ENCODE measurements around the gene MTMR4.

DNA sequence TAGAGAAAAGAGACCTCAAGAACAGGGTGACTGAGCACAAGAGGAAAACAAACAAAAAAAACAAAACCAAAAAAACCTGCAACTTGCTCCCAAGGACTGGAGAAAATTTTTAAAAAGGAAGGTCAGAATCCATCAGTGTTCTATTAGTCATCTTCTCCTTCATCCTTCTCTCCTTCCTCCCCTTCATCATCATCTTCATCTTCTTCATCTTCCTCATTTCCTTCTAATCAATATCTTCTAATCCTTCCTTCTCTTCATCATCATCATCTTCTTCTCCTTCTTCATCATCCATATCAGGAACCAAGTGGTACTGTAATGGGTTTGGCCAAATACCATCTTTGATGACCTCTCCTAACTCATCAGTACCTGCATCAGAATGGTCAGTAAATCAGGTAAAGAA lies 38.5 kb downstream of the MTMR4 start:
- TF ChIP-seq USF2 (IDR thresholded peaks at IDR 0.05), result no peak
- no peak for TF ChIP-seq CTCF (IDR thresholded peaks at IDR 0.05)
- TF ChIP-seq EP300 (IDR thresholded peaks at IDR 0.05), result no peak
- no peak for TF ChIP-seq POLR2A (IDR thresholded peaks at IDR 0.05; ENCODE audit: low read length)
- TF ChIP-seq ZSCAN20 (CRISPR knock-in tag; IDR thresholded peaks at IDR 0.05), result no peak
- TF ChIP-seq KDM1A (IDR thresholded peaks at IDR 0.05; ENCODE audit: low read depth), result no peak
- TF ChIP-seq, protein P1, sequence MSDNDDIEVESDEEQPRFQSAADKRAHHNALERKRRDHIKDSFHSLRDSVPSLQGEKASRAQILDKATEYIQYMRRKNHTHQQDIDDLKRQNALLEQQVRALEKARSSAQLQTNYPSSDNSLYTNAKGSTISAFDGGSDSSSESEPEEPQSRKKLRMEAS (IDR thresholded peaks at IDR 0.05), result no peak
- TF ChIP-seq RFX5 (IDR thresholded peaks at IDR 0.05), result no peak
- no peak for TF ChIP-seq RAD21 (conservative IDR thresholded peaks at IDR 0.05 in 1 of 2, IDR thresholded peaks at IDR 0.05 in 1 of 2)
- TF ChIP-seq MYC (IDR thresholded peaks at IDR 0.05; ENCODE audit: borderline replicate concordance, low read length), result no peak
- no peak for TF ChIP-seq HOXA7 (CRISPR knock-in tag; IDR thresholded peaks at IDR 0.05)

Measured in A549 (cell line).